Bronchial epithelial cell (primary cell): ENCODE results near the gene ABCB9. TPM values are rescaled to one million over a fixed set of nuclear protein-coding genes. Genes with fewer than 3 reads are reported as not detected.

Experiments
- DNase-seq: peaks from one replicate; pipeline ENCODE4 v3.0.0-alpha.2; 2010; ENCODE audit warnings: low read depth
- FAIRE-seq: peaks from 2 replicates; lab custom pipeline; 2011; peaks lifted over from hg19 to GRCh38; lab: Jason Lieb, UNC
- H3K27me3 ChIP-seq: 2 replicates; pipeline ENCODE4 v1.5.1; 2011; ENCODE audit warnings: low read length; ENCODE audit not compliant: control insufficient read depth, insufficient read depth
- H3K36me3 ChIP-seq: 2 replicates; pipeline ENCODE4 v1.5.1; 2011; ENCODE audit warnings: low read length; ENCODE audit not compliant: control insufficient read depth, insufficient read depth
- H3K4me3 ChIP-seq: 2 replicates; pipeline ENCODE4 v1.5.1; 2011; ENCODE audit warnings: mild to moderate bottlenecking, low read depth, low read length, control low read depth
- CTCF ChIP-seq: IDR thresholded peaks from 2 replicates; pipeline ENCODE4 v1.5.1; 2011; ENCODE audit warnings: mild to moderate bottlenecking, moderate library complexity, low read length, control low read depth, inconsistent platforms; ENCODE audit not compliant: insufficient read depth, severe bottlenecking
- total RNA-seq: library from RNA; depleted of rRNA; stranded (reverse); fragments of >200 nt; gene quantifications from 2 replicates; pipeline ENCODE4 v1.2.1, GENCODE V29; 2014

Gene ABCB9
- total RNA-seq, 1 donor from 2014 or later, result 3.4 TPM

GRCh38 chr12:123006977-123007376 lies 40.7 kb upstream of the ABCB9 start:
- H3K4me3 ChIP-seq, result no peak overlapping the region
- TF ChIP-seq CTCF, result no peak
- H3K36me3 ChIP-seq, result peaks cover 6% of the 10 kb centered on the region
- no peaks in the 10 kb centered on the region for H3K27me3 ChIP-seq
- FAIRE-seq (peak; percentile 23), DNase-seq (no peak)

- DNase-seq (no peak), FAIRE-seq (no peak)
- no peaks in the 10 kb centered on the region for H3K27me3 ChIP-seq
- peaks cover 6% of the 10 kb centered on the region for H3K36me3 ChIP-seq
- H3K4me3 ChIP-seq, result no peak overlapping the region
- TF ChIP-seq CTCF, result no peak
Measured at GRCh38 chr12:123005081-123005626, 38.9 kb upstream of the ABCB9 start.

GRCh38 chr12:123004287-123004686 lies 38.0 kb upstream of the ABCB9 start:
- FAIRE-seq (no peak), DNase-seq (no peak)
- Histone ChIP-seq H3K4me3 (no peak overlapping the region), H3K27me3 (no peaks in the 10 kb centered on the region), H3K36me3 (peaks cover 8% of the 10 kb centered on the region)
- TF ChIP-seq CTCF, result no peak

GRCh38 chr12:123003257-123003656 lies 37.0 kb upstream of the ABCB9 start:
- H3K4me3 ChIP-seq, result no peak overlapping the region
- DNase-seq (no peak), FAIRE-seq (no peak)
- TF ChIP-seq CTCF, result no peak
- H3K27me3 ChIP-seq, result no peaks in the 10 kb centered on the region
- peaks cover 8% of the 10 kb centered on the region for H3K36me3 ChIP-seq

- no peak for TF ChIP-seq CTCF
- Histone ChIP-seq H3K4me3 (no peak overlapping the region), H3K27me3 (no peaks in the 10 kb centered on the region), H3K36me3 (peaks cover 7% of the 10 kb centered on the region)
- DNase-seq (no peak), FAIRE-seq (peak; percentile 13)
Measured at GRCh38 chr12:123001464-123001863, 35.2 kb upstream of the ABCB9 start.

- peaks cover 7% of the 10 kb centered on the region for H3K36me3 ChIP-seq
- no peak for FAIRE-seq
- no peak for DNase-seq
- H3K4me3 ChIP-seq, result no peak overlapping the region
- no peak for TF ChIP-seq CTCF
- H3K27me3 ChIP-seq, result no peaks in the 10 kb centered on the region
Measured at GRCh38 chr12:123000578-123000977, 34.3 kb upstream of the ABCB9 start.
